ENCODE results near the gene NUP210L.

- TF ChIP-seq POLR2AphosphoS5 (IDR thresholded peaks at IDR 0.05; ENCODE audit: low read depth): no peak
- TF ChIP-seq, protein P1, sequence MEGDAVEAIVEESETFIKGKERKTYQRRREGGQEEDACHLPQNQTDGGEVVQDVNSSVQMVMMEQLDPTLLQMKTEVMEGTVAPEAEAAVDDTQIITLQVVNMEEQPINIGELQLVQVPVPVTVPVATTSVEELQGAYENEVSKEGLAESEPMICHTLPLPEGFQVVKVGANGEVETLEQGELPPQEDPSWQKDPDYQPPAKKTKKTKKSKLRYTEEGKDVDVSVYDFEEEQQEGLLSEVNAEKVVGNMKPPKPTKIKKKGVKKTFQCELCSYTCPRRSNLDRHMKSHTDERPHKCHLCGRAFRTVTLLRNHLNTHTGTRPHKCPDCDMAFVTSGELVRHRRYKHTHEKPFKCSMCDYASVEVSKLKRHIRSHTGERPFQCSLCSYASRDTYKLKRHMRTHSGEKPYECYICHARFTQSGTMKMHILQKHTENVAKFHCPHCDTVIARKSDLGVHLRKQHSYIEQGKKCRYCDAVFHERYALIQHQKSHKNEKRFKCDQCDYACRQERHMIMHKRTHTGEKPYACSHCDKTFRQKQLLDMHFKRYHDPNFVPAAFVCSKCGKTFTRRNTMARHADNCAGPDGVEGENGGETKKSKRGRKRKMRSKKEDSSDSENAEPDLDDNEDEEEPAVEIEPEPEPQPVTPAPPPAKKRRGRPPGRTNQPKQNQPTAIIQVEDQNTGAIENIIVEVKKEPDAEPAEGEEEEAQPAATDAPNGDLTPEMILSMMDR (conservative IDR thresholded peaks at IDR 0.05; ENCODE audit: low read depth in 2 of 2): no peak
- TF ChIP-seq EZH2 (IDR thresholded peaks at IDR 0.05; ENCODE audit: low read depth, unreplicated experiment): no peak
- TF ChIP-seq JUNB (IDR thresholded peaks at IDR 0.05; ENCODE audit: unreplicated experiment): no peak
- no peak for TF ChIP-seq CREB1 (CRISPR knock-in tag; IDR thresholded peaks at IDR 0.05; ENCODE audit: low read depth)
Observed at GRCh38 chr1:154012129-154012528, 142.7 kb downstream of the NUP210L start.
